Gastrocnemius medialis (tissue), 4 donors: Measurements from ENCODE around the gene RBM19. TPM values are rescaled to one million over a fixed set of nuclear protein-coding genes. Genes with fewer than 3 reads are reported as not detected.

ENCODE experiments used
- ATAC-seq, 2 donors: fragments of 150-250 bp; one replicate each; pipeline ENCODE4 v1.9.1; 2016
- DNase-seq, 2 donors: peaks; one replicate each; pipeline ENCODE4 v3.0.0-alpha.2; 2019
- H3K27ac ChIP-seq, 4 donors: fragments of 200-600 bp; sonication (generic); 1 replicate in 1 of 4; 2 replicates in 3 of 4; pipeline ENCODE4 v1.5.1; 2016 to 2018; ENCODE audit warnings: mild to moderate bottlenecking in 2 of 4, moderate library complexity in 1 of 4
- H3K27me3 ChIP-seq, 3 donors: fragments of 200-600 bp; sonication (generic) in 2 of 3; 1 replicate in 1 of 3; 2 replicates in 2 of 3; pipeline versions ENCODE4 v1.5.1 to v1.6.0; 2016 to 2019; ENCODE audit warnings: mild to moderate bottlenecking in 1 of 3, moderate library complexity in 1 of 3
- H3K36me3 ChIP-seq, 2 donors: fragments of 200-600 bp; sonication (generic) in 1 of 2; one replicate each; pipeline ENCODE4 v1.5.1; 2017 to 2018
- H3K4me1 ChIP-seq, 2 donors: fragments of 200-600 bp; sonication (generic) in 1 of 2; one replicate each; pipeline ENCODE4 v1.5.1; 2016 to 2017; ENCODE audit warnings: mild to moderate bottlenecking in 2 of 2
- H3K4me3 ChIP-seq, 4 donors: fragments of 200-600 bp; sonication (generic) in 3 of 4; 1 replicate in 1 of 4; 2 replicates in 3 of 4; pipeline ENCODE4 v1.5.1; 2016 to 2019; ENCODE audit warnings: mild to moderate bottlenecking in 2 of 4
- H3K9me3 ChIP-seq, 3 donors: fragments of 200-600 bp; sonication (generic) in 2 of 3; 1 replicate in 1 of 3; 2 replicates in 2 of 3; pipeline ENCODE4 v1.5.1; 2016 to 2019
- CTCF ChIP-seq, 5 experiments: fragments of 450-650 bp in 3 of 5; fragments of 200-600 bp in 2 of 5; sonication (generic) in 2 of 5; IDR thresholded peaks in 4 of 5; conservative IDR thresholded peaks in 1 of 5; 1 replicate in 4 of 5; 2 replicates in 1 of 5; pipeline ENCODE4 v1.5.1; 2016 to 2019; ENCODE audit warnings: antibody characterized with exemption in 5 of 5, mild to moderate bottlenecking in 3 of 5, moderate library complexity in 3 of 5
- POLR2A ChIP-seq, 2 donors: fragments of 450-650 bp; IDR thresholded peaks; one replicate each; pipeline ENCODE4 v1.6.1; 2017; ENCODE audit warnings: antibody characterized with exemption in 2 of 2, mild to moderate bottlenecking in 2 of 2, moderate library complexity in 2 of 2
- in situ Hi-C, 4 donors: fragments of 200-750 bp; cut with MboI; loops; one replicate each; pipeline versions ENCODE4 v1.15.0 to v1.8.0; 2017; ENCODE audit warnings: low sequenced_read_pairs in 4 of 4
- intact Hi-C: fragments of 100-400 bp; cut with DNase I; formaldehyde crosslinking; loops from one replicate; pipeline ENCODE4 v1.15.1; 2023; ENCODE audit warnings: low total_unique reads
- total RNA-seq, 4 donors: library from RNA; depleted of rRNA; stranded (reverse); fragments of >200 nt; gene quantifications; one replicate each; pipeline versions ENCODE4 v1.1.0 to v1.2.3, GENCODE V29; 2016

Gene RBM19
- total RNA-seq, 4 donors from 2014 or later = 21.2 to 28.3 (median 26.8) TPM

GRCh38 chr12:113769305-113769704 is 196.8 kb downstream of the RBM19 start:
- H3K4me3 ChIP-seq = no peak overlapping the region

GRCh38 chr12:113768850-113769249 is 197.3 kb downstream of the RBM19 start:
- intact Hi-C loops = no loop called here
- in situ Hi-C loops = no loop called here
- no peaks in the 10 kb centered on the region for H3K4me1 ChIP-seq
- no peak for ATAC-seq
- no peak overlapping the region for H3K4me3 ChIP-seq
- no peaks in the 10 kb centered on the region for H3K36me3 ChIP-seq
- no peaks in the 10 kb centered on the region for H3K9me3 ChIP-seq
- no peak for DNase-seq
- H3K27me3 ChIP-seq = peaks cover 3 to 8% (median 7%) of the 10 kb centered on the region in 3 donors
- H3K27ac ChIP-seq = no peak overlapping the region
- TF ChIP-seq CTCF (IDR thresholded peaks at IDR 0.05 in 4 of 5, conservative IDR thresholded peaks at IDR 0.05 in 1 of 5) (no peak), POLR2A (IDR thresholded peaks at IDR 0.05) (no peak)

More at GRCh38 chr12:113769305-113769704, 196.8 kb downstream of the RBM19 start:
- TF ChIP-seq CTCF (IDR thresholded peaks at IDR 0.05 in 4 of 5, conservative IDR thresholded peaks at IDR 0.05 in 1 of 5) (no peak), POLR2A (IDR thresholded peaks at IDR 0.05) (no peak)
- no peak for ATAC-seq
- Histone ChIP-seq H3K27me3 (peaks cover 3 to 8% (median 3%) of the 10 kb centered on the region in 3 donors), H3K9me3 (no peaks in the 10 kb centered on the region), H3K36me3 (no peaks in the 10 kb centered on the region), H3K4me1 (no peaks in the 10 kb centered on the region), H3K27ac (no peak overlapping the region)
- intact Hi-C loops = no loop called here
- no peak for DNase-seq
- in situ Hi-C loops = no loop called here

- peaks cover 7 to 14% (median 8%) of the 10 kb centered on the region in 3 donors for H3K27me3 ChIP-seq
- DNase-seq (no peak), ATAC-seq (no peak)
- TF ChIP-seq POLR2A (IDR thresholded peaks at IDR 0.05) (no peak), CTCF (IDR thresholded peaks at IDR 0.05 in 4 of 5, conservative IDR thresholded peaks at IDR 0.05 in 1 of 5) (no peak)
- H3K27ac ChIP-seq = no peak overlapping the region
- no peaks in the 10 kb centered on the region for H3K9me3 ChIP-seq
- intact Hi-C loops (no loop called here), in situ Hi-C loops (no loop called here)
- no peak overlapping the region for H3K4me3 ChIP-seq
- H3K36me3 ChIP-seq = no peaks in the 10 kb centered on the region
- no peaks in the 10 kb centered on the region for H3K4me1 ChIP-seq
Observed at GRCh38 chr12:113766879-113767878, 198.9 kb downstream of the RBM19 start.
